Hematopoietic multipotent progenitor cell treated with erythropoietin and hydrocortisone succinate and interleukin-3 and kit ligand, for 15 days (in vitro differentiated cells): ENCODE results near the gene LNX1.

Experiments used
- DNase-seq: peaks from one replicate; pipeline ENCODE4 v3.0.0-alpha.2; 2015; ENCODE audit warnings: low spot score

LNX1 gene

GRCh38 chr4:53571936-53572599 is 19.2 kb downstream of the LNX1 start:
- no peak for DNase-seq

- no peak for DNase-seq
Measured at GRCh38 chr4:53563824-53564223, 27.5 kb downstream of the LNX1 start.

- DNase-seq: no peak
Measured at GRCh38 chr4:53562409-53562808, 28.9 kb downstream of the LNX1 start.

- no peak for DNase-seq
Measured at GRCh38 chr4:53559021-53559620, 32.2 kb downstream of the LNX1 start.

- DNase-seq: no peak
Measured at GRCh38 chr4:53558065-53558801, 33.1 kb downstream of the LNX1 start.

GRCh38 chr4:53557669-53558064 is 33.6 kb downstream of the LNX1 start:
- DNase-seq: no peak

GRCh38 chr4:53556651-53557050 is 34.6 kb downstream of the LNX1 start:
- no peak for DNase-seq

- no peak for DNase-seq
Measured at GRCh38 chr4:53553486-53554210, 37.6 kb downstream of the LNX1 start.

- no peak for DNase-seq
Measured at GRCh38 chr4:53552711-53553110, 38.6 kb downstream of the LNX1 start.

GRCh38 chr4:53551958-53552357 is 39.3 kb downstream of the LNX1 start:
- no peak for DNase-seq

- no peak for DNase-seq
Measured at GRCh38 chr4:53551281-53551864, 39.9 kb downstream of the LNX1 start.

GRCh38 chr4:53548662-53549061 is 42.6 kb downstream of the LNX1 start:
- DNase-seq: no peak

GRCh38 chr4:53547983-53548382 is 43.3 kb downstream of the LNX1 start:
- no peak for DNase-seq

GRCh38 chr4:53545942-53546581 is 45.2 kb downstream of the LNX1 start:
- no peak for DNase-seq

- no peak for DNase-seq
Measured at GRCh38 chr4:53545273-53545672, 46.0 kb downstream of the LNX1 start.

- no peak for DNase-seq
Measured at GRCh38 chr4:53543561-53543960, 47.7 kb downstream of the LNX1 start.

GRCh38 chr4:53541577-53542206 is 49.6 kb downstream of the LNX1 start:
- DNase-seq: no peak

- no peak for DNase-seq
Measured at GRCh38 chr4:53538756-53539155, 52.5 kb downstream of the LNX1 start.

GRCh38 chr4:53537606-53538005 is 53.7 kb downstream of the LNX1 start:
- no peak for DNase-seq

- DNase-seq: no peak
Measured at GRCh38 chr4:53536328-53536727, 55.0 kb downstream of the LNX1 start.

GRCh38 chr4:53535567-53535966 is 55.7 kb downstream of the LNX1 start:
- DNase-seq: no peak
